ENCODE results near the gene CHN2.

Gene CHN2

GRCh38 chr7:29488977-29489376, 294.4 kb downstream of the CHN2 start:
- no peak overlapping the region for H3K4me3 ChIP-seq (ENCODE audit: low read depth, low read length)
- DNase-seq (ENCODE audit: low read depth), result no peak
- TF ChIP-seq CTCF (IDR thresholded peaks at IDR 0.05; ENCODE audit: insufficient read depth, low read depth, low read length, missing control alignments), result no peak

DNA sequence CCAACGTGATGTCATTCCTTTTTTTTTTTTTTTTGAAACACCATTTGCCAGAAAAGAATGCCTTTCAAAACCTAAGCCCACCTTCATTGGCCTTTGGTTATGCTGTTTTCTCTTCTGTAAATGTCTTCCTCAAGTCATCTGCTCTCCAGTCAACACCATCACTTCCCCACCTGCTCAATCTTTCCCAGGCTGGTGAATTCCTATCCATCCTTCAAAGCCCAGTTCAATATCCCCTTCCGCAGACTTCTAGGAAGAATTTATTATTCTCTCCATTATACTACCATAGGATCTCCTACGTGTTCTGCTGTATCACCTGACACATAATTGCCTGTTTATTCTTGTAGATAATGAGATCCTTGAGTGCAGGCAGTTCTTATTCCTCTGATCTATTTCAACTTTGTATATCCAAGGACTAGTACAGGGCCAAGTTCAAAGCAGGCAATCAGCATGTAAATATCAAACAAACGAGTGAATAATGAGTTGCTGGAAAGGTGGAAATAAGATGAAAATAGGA, 295.6 kb downstream of the CHN2 start:
- DNase-seq (ENCODE audit: low read depth), result no peak
- TF ChIP-seq CTCF (IDR thresholded peaks at IDR 0.05; ENCODE audit: insufficient read depth, low read depth, low read length, missing control alignments), result no peak
- H3K4me3 ChIP-seq (ENCODE audit: low read depth, low read length), result no peak overlapping the region

DNA sequence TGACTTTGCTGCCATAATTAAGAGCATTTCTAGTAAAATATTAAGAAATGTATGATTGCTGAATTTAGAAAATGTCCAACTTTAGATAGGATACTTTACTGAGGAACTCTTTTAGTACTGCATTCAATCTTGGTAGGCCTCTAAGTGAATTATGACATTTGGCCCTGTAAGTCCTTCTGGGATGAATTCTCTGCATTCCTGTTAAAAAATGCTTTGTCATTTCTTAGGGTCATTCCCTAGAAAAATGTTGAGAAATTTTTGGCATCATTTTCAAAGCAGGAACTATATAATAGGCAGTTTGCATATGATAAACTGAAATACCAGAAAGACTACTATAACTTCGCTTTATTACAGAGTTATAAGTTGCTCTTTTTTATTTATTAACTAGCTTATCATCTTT, 299.8 kb downstream of the CHN2 start:
- no peak for TF ChIP-seq CTCF (IDR thresholded peaks at IDR 0.05; ENCODE audit: insufficient read depth, low read depth, low read length, missing control alignments)
- DNase-seq (ENCODE audit: low read depth), result no peak
- no peak overlapping the region for H3K4me3 ChIP-seq (ENCODE audit: low read depth, low read length)

DNA sequence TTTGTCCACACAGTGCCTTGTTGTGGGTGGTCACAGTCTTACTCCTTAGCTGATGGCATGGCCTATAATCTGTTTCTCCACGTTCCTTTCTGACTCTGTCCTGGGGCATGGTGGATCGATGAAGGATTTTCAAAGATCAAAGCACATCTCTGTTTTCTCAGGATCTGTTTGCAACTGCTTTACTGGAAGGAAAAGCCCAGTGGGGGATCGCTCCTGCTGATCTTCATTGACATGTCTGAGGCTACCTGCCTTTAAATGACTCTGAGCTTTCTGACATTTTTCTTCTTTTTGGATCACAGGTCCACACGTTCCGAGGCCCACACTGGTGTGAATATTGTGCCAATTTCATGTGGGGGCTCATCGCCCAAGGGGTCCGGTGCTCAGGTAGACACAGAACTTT, 301.1 kb downstream of the CHN2 start:
- no peak for DNase-seq (ENCODE audit: low read depth)
- H3K4me3 ChIP-seq (ENCODE audit: low read depth, low read length), result no peak overlapping the region
- TF ChIP-seq CTCF (IDR thresholded peaks at IDR 0.05; ENCODE audit: insufficient read depth, low read depth, low read length, missing control alignments), result no peak

GRCh38 chr7:29496355-29497020, 301.9 kb downstream of the CHN2 start:
- no peak for TF ChIP-seq CTCF (IDR thresholded peaks at IDR 0.05; ENCODE audit: insufficient read depth, low read depth, low read length, missing control alignments)
- no peak overlapping the region for H3K4me3 ChIP-seq (ENCODE audit: low read depth, low read length)
- DNase-seq (ENCODE audit: low read depth), result no peak

GRCh38 chr7:29499932-29500331, 305.4 kb downstream of the CHN2 start:
- no peak for DNase-seq (ENCODE audit: low read depth)
- H3K4me3 ChIP-seq (ENCODE audit: low read depth, low read length), result no peak overlapping the region
- TF ChIP-seq CTCF (IDR thresholded peaks at IDR 0.05; ENCODE audit: insufficient read depth, low read depth, low read length, missing control alignments), result no peak

- no peak overlapping the region for H3K4me3 ChIP-seq (ENCODE audit: low read depth, low read length)
- DNase-seq (ENCODE audit: low read depth), result no peak
- TF ChIP-seq CTCF (IDR thresholded peaks at IDR 0.05; ENCODE audit: insufficient read depth, low read depth, low read length, missing control alignments), result no peak
These were observed 306.1 kb downstream of the CHN2 start for GRCh38 chr7:29500719-29501118.

All from GM12865 (cell line).